Fibroblast of villous mesenchyme (primary cell): ENCODE results near the gene OR11L1. TPM values are rescaled to one million over a fixed set of nuclear protein-coding genes. Genes with fewer than 3 reads are reported as not detected.

Experiments used
- DNase-seq: peaks from one replicate; pipeline ENCODE4 v3.0.0-alpha.2; 2010; ENCODE audit warnings: low read depth
- H3K4me3 ChIP-seq: 2 replicates; pipeline ENCODE4 v1.5.1; 2011; ENCODE audit warnings: low read depth, mild to moderate bottlenecking, low read length
- total RNA-seq: library from RNA; depleted of rRNA; stranded (reverse); fragments of >200 nt; gene quantifications from 2 replicates; pipeline ENCODE4 v1.2.3, GENCODE V29; 2012
- TF ChIP-seq, protein P1 (sequence below): IDR thresholded peaks from 2 replicates; pipeline ENCODE4 v1.5.1; 2012; ENCODE audit warnings: low read depth, mild to moderate bottlenecking, low read length; ENCODE audit not compliant: insufficient read depth

The OR11L1 gene
- total RNA-seq, 1 donor: not detected

GRCh38 chr1:247857985-247858619 lies 16.4 kb upstream of the OR11L1 start:
- no peak for DNase-seq
- peak overlapping the region; percentile 49 for H3K4me3 ChIP-seq
- TF ChIP-seq, protein P1, sequence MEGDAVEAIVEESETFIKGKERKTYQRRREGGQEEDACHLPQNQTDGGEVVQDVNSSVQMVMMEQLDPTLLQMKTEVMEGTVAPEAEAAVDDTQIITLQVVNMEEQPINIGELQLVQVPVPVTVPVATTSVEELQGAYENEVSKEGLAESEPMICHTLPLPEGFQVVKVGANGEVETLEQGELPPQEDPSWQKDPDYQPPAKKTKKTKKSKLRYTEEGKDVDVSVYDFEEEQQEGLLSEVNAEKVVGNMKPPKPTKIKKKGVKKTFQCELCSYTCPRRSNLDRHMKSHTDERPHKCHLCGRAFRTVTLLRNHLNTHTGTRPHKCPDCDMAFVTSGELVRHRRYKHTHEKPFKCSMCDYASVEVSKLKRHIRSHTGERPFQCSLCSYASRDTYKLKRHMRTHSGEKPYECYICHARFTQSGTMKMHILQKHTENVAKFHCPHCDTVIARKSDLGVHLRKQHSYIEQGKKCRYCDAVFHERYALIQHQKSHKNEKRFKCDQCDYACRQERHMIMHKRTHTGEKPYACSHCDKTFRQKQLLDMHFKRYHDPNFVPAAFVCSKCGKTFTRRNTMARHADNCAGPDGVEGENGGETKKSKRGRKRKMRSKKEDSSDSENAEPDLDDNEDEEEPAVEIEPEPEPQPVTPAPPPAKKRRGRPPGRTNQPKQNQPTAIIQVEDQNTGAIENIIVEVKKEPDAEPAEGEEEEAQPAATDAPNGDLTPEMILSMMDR: no peak

DNA sequence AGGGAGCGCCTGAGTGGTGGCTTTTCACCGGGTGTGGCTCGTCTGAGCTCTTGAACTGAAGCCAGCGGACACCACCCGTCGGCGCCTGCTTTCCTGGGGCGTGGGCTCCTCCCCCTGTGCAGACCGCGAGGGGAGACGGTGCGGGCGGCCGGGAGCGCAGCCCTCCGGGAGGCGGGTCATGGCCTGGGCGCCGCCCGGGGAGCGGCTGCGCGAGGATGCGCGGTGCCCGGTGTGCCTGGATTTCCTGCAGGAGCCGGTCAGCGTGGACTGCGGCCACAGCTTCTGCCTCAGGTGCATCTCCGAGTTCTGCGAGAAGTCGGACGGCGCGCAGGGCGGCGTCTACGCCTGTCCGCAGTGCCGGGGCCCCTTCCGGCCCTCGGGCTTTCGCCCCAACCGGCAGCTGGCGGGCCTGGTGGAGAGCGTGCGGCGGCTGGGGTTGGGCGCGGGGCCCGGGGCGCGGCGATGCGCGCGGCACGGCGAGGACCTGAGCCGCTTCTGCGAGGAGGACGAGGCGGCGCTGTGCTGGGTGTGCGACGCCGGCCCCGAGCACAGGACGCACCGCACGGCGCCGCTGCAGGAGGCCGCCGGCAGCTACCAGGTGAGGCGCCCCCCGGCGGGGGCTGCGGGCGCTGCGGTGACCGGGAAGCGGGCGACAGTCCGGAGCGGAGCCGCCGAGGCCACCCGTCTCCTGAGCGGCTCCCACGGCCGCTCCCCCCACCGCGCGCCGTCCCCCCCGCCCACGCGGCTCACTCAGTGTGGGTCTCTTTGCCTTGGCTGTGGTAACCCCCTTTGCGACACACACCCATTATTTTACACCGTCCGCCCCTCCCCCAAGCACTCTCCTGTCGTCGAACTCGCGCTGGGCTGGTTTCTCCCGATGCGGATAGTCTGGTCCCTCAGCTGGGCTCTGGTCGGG lies 15.6 kb upstream of the OR11L1 start, which contains the start of gene TRIM58:
TSS of gene TRIM58 (plus strand) at position 119 of the 916 bp plus-strand sequence. CDS start at position 179, 60 bp downstream.
- peak within 1 kb of the TSS; percentile 49 for H3K4me3 ChIP-seq
- DNase-seq: peak; percentile 9
- TF ChIP-seq, protein P1: no peak

DNA sequence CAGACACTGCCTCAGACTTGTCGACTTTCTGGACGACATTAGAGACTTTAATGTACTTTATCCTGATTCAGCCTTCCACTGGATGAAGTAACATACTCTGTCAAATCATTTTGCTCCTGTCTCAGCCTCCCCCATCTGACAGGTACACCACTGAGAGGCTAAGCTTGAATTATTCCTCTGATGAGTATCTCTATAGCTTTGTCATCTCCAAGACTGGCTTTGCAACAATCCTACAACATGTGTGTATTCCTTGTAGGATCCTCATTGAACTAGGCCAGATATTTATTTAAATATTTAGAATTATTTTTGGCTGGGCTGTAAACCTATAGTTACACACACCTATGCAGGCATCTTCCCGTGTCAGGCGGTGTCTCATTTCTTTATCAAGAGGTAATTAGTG lies 14.2 kb upstream of the OR11L1 start:
- TF ChIP-seq, protein P1: no peak
- no peak overlapping the region for H3K4me3 ChIP-seq
- DNase-seq: no peak

- no peak for DNase-seq
- H3K4me3 ChIP-seq: no peak overlapping the region
- TF ChIP-seq, protein P1: no peak
These were observed 13.3 kb upstream of the OR11L1 start for GRCh38 chr1:247854899-247855545.

DNA sequence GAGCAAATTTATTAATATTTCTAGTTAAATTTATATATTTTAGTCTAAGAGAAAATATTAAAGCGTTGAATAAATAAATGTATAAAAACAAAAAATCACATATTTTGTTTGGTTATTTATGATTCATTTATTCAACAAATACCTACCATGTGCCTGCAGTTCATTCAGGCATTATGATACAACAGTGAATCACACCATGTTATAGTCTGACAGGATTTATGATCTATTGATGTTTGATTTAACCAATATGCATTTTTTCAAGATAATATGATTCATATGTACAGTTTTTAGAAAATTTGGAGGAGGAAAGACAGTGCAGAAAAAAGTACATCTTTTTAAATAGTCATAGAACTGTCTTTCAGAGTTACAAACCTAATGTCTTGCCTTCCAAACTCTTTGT lies 7.9 kb upstream of the OR11L1 start:
- DNase-seq: no peak
- TF ChIP-seq, protein P1: no peak
- no peak overlapping the region for H3K4me3 ChIP-seq

DNA sequence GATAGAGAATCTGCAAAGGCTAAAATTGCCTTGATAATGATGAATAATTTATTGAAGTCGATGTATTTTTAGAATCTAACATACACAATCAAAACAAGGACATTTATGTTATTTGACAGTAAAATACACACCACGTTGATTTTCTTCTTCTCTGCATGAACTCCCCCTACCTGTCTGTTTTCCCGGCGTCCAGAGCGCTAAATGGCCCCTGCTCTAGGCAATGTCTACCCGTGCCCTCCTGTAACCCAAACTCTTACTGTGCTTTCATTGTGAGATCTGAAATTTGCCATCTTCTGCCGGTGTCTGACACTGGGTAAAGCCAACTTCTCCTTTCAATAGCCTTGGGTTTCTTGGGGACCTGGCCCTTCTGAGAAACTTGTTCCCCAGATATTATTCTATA lies 6.7 kb upstream of the OR11L1 start:
- DNase-seq: no peak
- no peak overlapping the region for H3K4me3 ChIP-seq
- TF ChIP-seq, protein P1: no peak
